ENCODE data around the gene POMGNT1. TPM values are rescaled to one million over a fixed set of nuclear protein-coding genes. Genes with fewer than 3 reads are reported as not detected.

The POMGNT1 gene
- total RNA-seq, 2 experiments from 2014 or later, result 21.1 to 29.0 TPM

DNA sequence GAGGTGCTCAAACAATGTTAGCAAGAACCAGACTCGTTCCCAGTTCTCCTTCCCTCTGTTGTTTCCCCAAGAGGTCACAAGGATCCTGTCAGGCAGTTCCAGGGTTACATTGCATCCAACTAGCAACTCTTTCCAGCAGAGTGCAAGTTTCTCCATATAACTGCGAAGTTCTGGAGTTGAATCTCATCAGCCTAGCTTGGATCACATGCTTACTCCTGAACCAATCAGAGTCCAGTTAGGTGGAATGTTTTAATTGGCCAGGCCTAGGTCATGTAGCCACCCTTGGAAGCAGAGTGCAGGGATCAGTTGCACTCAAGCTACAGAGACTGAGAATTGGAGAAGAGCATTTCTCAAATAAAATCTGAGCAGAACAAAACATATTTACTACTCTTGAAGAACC is 49.9 kb downstream of the POMGNT1 start:
- intact Hi-C loops (cut with DNase I, micrococcal nuclease), result no loop called here
- no peaks in the 10 kb centered on the region for H3K36me3 Mint-ChIP-seq (ENCODE audit: low read depth)
- Histone ChIP-seq H3K4me3 (ENCODE audit: low read length) (no peak overlapping the region), H3K36me3 (ENCODE audit: insufficient read depth, low read length) (no peaks in the 10 kb centered on the region), H3K4me1 (ENCODE audit: insufficient read depth, low read length) (no peaks in the 10 kb centered on the region), H3K27me3 (ENCODE audit: control insufficient read depth in 1 of 2, insufficient read depth in 2 of 2, low read length in 2 of 2) (no peaks in the 10 kb centered on the region), H3K9me3 (ENCODE audit: control insufficient read depth in 1 of 2, insufficient read depth in 1 of 2, low read length in 2 of 2) (no peaks in the 10 kb centered on the region), H3K27ac (ENCODE audit: low read depth in 1 of 2, low read length in 2 of 2) (no peak overlapping the region)
- no peaks in the 10 kb centered on the region for H3K27me3 Mint-ChIP-seq
- ChIA-PET POLR2A (interaction anchor here (1.2 kb wide), 1 partner anchor 19 kb away, joined by 3 read pairs; no protein-coding TSS in a partner anchor), CTCF (no interaction called here)
- TF ChIP-seq, protein P1, sequence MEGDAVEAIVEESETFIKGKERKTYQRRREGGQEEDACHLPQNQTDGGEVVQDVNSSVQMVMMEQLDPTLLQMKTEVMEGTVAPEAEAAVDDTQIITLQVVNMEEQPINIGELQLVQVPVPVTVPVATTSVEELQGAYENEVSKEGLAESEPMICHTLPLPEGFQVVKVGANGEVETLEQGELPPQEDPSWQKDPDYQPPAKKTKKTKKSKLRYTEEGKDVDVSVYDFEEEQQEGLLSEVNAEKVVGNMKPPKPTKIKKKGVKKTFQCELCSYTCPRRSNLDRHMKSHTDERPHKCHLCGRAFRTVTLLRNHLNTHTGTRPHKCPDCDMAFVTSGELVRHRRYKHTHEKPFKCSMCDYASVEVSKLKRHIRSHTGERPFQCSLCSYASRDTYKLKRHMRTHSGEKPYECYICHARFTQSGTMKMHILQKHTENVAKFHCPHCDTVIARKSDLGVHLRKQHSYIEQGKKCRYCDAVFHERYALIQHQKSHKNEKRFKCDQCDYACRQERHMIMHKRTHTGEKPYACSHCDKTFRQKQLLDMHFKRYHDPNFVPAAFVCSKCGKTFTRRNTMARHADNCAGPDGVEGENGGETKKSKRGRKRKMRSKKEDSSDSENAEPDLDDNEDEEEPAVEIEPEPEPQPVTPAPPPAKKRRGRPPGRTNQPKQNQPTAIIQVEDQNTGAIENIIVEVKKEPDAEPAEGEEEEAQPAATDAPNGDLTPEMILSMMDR (IDR thresholded peaks at IDR 0.05), result no peak
- DNase-seq (no peak), ATAC-seq (ENCODE audit: poor library complexity) (no peak)
- H3K27ac Mint-ChIP-seq, result no peak overlapping the region
- H3K9me3 Mint-ChIP-seq, result no peaks in the 10 kb centered on the region
- H3K4me3 Mint-ChIP-seq, result no peak overlapping the region
- H3K4me1 Mint-ChIP-seq (ENCODE audit: low read depth), result no peaks in the 10 kb centered on the region

Other genes with a start within 250 kb of the POMGNT1 start
- gene PIK3R3, start 65.8 kb downstream of the POMGNT1 start, total RNA-seq, result under 1 TPM; 0.20 to 0.38 TPM
- gene TSPAN1, start 23.3 kb downstream of the POMGNT1 start, total RNA-seq, result not detected
- gene P3R3URF, start 21.9 kb downstream of the POMGNT1 start, total RNA-seq, result not detected
- under 1 TPM in 1 of 2 experiments, not detected in 1; 0.14 TPM for gene LURAP1, start 4.9 kb upstream of the POMGNT1 start, total RNA-seq
- gene RAD54L, start 49.3 kb upstream of the POMGNT1 start, total RNA-seq, result 1 to 10 TPM in 1 of 2 experiments, under 1 TPM in 1; 0.33 to 1.0 TPM
- gene LRRC41, start 105.2 kb upstream of the POMGNT1 start, total RNA-seq, result 10 to 100 TPM; 23.0 to 24.3 TPM
- 100 to 1,000 TPM; 101 to 103 TPM for gene UQCRH, start 105.3 kb upstream of the POMGNT1 start, total RNA-seq
- gene NSUN4, start 142.4 kb upstream of the POMGNT1 start, total RNA-seq, result 10 to 100 TPM; 34.9 to 36.7 TPM
- gene FAAH, start 195.9 kb upstream of the POMGNT1 start, total RNA-seq, result 10 to 100 TPM; 11.7 to 15.0 TPM

Data from CD4-positive, alpha-beta T cell (primary cell).